GM18502 (cell line): ENCODE results near the gene ACTR3.
A peak's percentile ranks its signal among the peaks of the same experiment; 100 is the strongest.

ENCODE experiments used
- ATAC-seq: cut with Tn5 transposase; IDR thresholded peaks from one replicate; pipeline ENCODE4 v1.9.1; 2021; ENCODE audit warnings: mild to moderate bottlenecking; ENCODE audit not compliant: unreplicated experiment, poor library complexity

The ACTR3 gene

GRCh38 chr2:113873867-113874266, 16.0 kb upstream of the ACTR3 start:
- ATAC-seq: no peak

GRCh38 chr2:113875135-113875534, 14.8 kb upstream of the ACTR3 start:
- no peak for ATAC-seq

- ATAC-seq: no peak
Measured at GRCh38 chr2:113876503-113877387, 13.1 kb upstream of the ACTR3 start.

- ATAC-seq: no peak
Measured at GRCh38 chr2:113877711-113878598, 11.9 kb upstream of the ACTR3 start.

- ATAC-seq: no peak
Measured at GRCh38 chr2:113878743-113879142, 11.1 kb upstream of the ACTR3 start.

- ATAC-seq: no peak
Measured at GRCh38 chr2:113879457-113879856, 10.4 kb upstream of the ACTR3 start.

- peak; percentile 77 for ATAC-seq
Measured at GRCh38 chr2:113886479-113887008, 3.3 kb upstream of the ACTR3 start.

GRCh38 chr2:113887009-113887792, 2.7 kb upstream of the ACTR3 start:
- ATAC-seq: no peak

GRCh38 chr2:113888641-113889470, 1.0 kb upstream of the ACTR3 start:
- ATAC-seq: no peak

GRCh38 chr2:113890253-113891235, 655 bp downstream of the ACTR3 start:
- peak; percentile 36 for ATAC-seq

GRCh38 chr2:113891265-113891959, 1.5 kb downstream of the ACTR3 start:
- no peak for ATAC-seq

- ATAC-seq: no peak
Measured at GRCh38 chr2:113892004-113892710, 2.3 kb downstream of the ACTR3 start.

GRCh38 chr2:113894156-113894743, 4.4 kb downstream of the ACTR3 start:
- no peak for ATAC-seq

GRCh38 chr2:113895301-113895700, 5.4 kb downstream of the ACTR3 start:
- ATAC-seq: no peak

- ATAC-seq: no peak
Measured at GRCh38 chr2:113895819-113896563, 6.1 kb downstream of the ACTR3 start.

GRCh38 chr2:113896791-113897190, 6.9 kb downstream of the ACTR3 start:
- no peak for ATAC-seq
